ENCODE data around the gene XYLT2.

DNA sequence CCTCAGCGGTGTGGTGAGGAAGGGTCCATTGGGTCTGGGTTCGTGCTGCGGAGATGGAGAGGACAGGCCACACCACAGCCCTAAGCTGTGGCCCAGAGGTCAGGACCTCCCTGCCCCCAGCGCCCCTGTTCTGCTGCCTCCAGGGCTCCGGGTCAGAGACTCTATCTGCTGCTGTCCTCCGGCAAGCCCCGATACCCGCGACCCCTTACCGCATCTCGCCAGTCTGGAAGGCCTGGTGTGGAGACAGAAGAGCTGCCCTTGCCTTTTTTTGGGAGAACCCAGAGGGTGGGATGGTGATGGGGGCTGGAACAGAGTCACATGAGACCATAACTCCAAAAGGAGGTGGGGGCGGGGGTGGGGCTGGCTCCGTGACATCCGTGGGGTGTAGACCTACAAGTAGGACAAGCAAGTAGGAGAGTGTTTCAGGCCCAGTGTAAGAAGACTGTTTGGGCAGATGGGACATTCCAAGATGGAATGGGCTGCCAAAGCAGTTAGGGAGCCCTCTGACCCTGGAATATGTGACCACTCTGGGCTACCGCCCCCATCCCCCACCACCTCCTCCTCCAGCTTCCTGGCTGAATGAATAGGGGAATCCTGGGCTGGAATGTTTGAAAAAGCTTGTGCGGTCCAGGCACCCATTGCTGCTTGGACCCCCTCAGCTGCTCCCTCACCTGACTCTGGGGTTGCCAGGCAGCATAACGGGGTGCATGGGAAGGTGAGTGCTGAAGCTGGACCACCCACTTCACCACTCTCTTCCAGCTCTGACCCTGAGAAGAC is 1.4 kb downstream of the XYLT2 start:
- TF ChIP-seq, protein P1, sequence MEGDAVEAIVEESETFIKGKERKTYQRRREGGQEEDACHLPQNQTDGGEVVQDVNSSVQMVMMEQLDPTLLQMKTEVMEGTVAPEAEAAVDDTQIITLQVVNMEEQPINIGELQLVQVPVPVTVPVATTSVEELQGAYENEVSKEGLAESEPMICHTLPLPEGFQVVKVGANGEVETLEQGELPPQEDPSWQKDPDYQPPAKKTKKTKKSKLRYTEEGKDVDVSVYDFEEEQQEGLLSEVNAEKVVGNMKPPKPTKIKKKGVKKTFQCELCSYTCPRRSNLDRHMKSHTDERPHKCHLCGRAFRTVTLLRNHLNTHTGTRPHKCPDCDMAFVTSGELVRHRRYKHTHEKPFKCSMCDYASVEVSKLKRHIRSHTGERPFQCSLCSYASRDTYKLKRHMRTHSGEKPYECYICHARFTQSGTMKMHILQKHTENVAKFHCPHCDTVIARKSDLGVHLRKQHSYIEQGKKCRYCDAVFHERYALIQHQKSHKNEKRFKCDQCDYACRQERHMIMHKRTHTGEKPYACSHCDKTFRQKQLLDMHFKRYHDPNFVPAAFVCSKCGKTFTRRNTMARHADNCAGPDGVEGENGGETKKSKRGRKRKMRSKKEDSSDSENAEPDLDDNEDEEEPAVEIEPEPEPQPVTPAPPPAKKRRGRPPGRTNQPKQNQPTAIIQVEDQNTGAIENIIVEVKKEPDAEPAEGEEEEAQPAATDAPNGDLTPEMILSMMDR (conservative IDR thresholded peaks at IDR 0.05; ENCODE audit: low read length), result no peak
- TF ChIP-seq EZH2phosphoT487 (IDR thresholded peaks at IDR 0.05; ENCODE audit: borderline replicate concordance, low read depth, low read length), result no peak

Data from OCI-LY7 (cell line).